22Rv1 (cell line): Measurements from ENCODE around the gene LMBR1.

ENCODE experiments used
- CTCF ChIP-seq: fragments of 450-650 bp; IDR thresholded peaks from 2 replicates; pipeline ENCODE4 v1.5.1; 2017; ENCODE audit warnings: mild to moderate bottlenecking
- ZFX ChIP-seq: fragments of 450-650 bp; IDR thresholded peaks from 2 replicates; pipeline ENCODE4 v1.6.1; 2017; ENCODE audit warnings: antibody characterized with exemption, borderline replicate concordance

GRCh38 chr7:156773966-156774365, 119.0 kb downstream of the LMBR1 start:
- no peak for TF ChIP-seq CTCF
- no peak for TF ChIP-seq ZFX
